Breast epithelium (tissue), 3 donors: ENCODE data around the gene DNAH7.

ENCODE experiments used
- POLR2A ChIP-seq: fragments of 450-650 bp; IDR thresholded peaks from one replicate; pipeline ENCODE4 v1.6.1; 2016; ENCODE audit warnings: antibody characterized with exemption, mild to moderate bottlenecking, moderate library complexity
- POLR2AphosphoS5 ChIP-seq, 3 donors: sonication (generic); formaldehyde crosslinking; IDR thresholded peaks; one replicate each; pipeline ENCODE4 v1.6.1; 2017; ENCODE audit warnings: antibody characterized with exemption in 3 of 3
- TF ChIP-seq, protein P1 (sequence below), 3 donors: fragments of 450-650 bp; IDR thresholded peaks; one replicate each; pipeline ENCODE4 v1.5.1; 2016 to 2017; ENCODE audit warnings: antibody characterized with exemption in 3 of 3, mild to moderate bottlenecking in 3 of 3, moderate library complexity in 3 of 3

DNA sequence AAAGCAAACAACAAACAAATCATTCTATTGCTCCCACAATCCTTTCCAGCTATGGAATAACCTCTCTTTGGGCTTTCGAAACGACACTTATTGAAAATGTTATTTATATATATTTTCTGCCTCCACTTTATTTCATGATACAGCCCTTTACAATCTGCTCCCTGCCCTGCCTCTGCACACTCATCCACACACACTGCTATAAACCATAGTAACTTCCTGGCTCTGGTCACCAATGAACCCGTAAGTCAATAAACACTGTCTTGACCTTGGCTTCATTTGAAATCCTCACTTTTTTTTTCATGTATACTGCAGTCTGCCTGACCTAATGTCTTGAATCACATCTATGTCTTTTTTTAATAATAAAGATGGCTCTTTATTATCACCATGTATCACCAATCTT lies 250.1 kb downstream of the DNAH7 start:
- TF ChIP-seq, protein P1, sequence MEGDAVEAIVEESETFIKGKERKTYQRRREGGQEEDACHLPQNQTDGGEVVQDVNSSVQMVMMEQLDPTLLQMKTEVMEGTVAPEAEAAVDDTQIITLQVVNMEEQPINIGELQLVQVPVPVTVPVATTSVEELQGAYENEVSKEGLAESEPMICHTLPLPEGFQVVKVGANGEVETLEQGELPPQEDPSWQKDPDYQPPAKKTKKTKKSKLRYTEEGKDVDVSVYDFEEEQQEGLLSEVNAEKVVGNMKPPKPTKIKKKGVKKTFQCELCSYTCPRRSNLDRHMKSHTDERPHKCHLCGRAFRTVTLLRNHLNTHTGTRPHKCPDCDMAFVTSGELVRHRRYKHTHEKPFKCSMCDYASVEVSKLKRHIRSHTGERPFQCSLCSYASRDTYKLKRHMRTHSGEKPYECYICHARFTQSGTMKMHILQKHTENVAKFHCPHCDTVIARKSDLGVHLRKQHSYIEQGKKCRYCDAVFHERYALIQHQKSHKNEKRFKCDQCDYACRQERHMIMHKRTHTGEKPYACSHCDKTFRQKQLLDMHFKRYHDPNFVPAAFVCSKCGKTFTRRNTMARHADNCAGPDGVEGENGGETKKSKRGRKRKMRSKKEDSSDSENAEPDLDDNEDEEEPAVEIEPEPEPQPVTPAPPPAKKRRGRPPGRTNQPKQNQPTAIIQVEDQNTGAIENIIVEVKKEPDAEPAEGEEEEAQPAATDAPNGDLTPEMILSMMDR (IDR thresholded peaks at IDR 0.05), result no peak
- TF ChIP-seq POLR2AphosphoS5 (IDR thresholded peaks at IDR 0.05) (no peak), POLR2A (no peak)
